Nephron progenitor cell (in vitro differentiated cells): ENCODE results near the gene UBE4B.
"Not testable (repeated sequence)": the region's sequence is repeated elsewhere in the genome, so short reads cannot be mapped to it uniquely, and the experiment has no call there.

Source experiments
- DNase-seq: peaks from one replicate; pipeline ENCODE4 v3.0.0; 2021
- H3K27ac Mint-ChIP-seq: 2 replicates; pipeline ENCODE4 v1.8.0; 2021; ENCODE audit warnings: mild to moderate bottlenecking, moderate library complexity, mixed read lengths
- H3K27me3 Mint-ChIP-seq: 2 replicates; pipeline ENCODE4 v1.8.0; 2021; ENCODE audit warnings: mild to moderate bottlenecking, low read depth, mixed read lengths; ENCODE audit not compliant: poor library complexity
- H3K36me3 Mint-ChIP-seq: 2 replicates; pipeline ENCODE4 v1.8.0; 2021; ENCODE audit warnings: low read depth, mixed read lengths
- H3K4me1 Mint-ChIP-seq: 2 replicates; pipeline ENCODE4 v1.8.0; 2021; ENCODE audit warnings: mixed read lengths
- H3K4me3 Mint-ChIP-seq: 2 replicates; pipeline ENCODE4 v1.8.0; 2021; ENCODE audit warnings: mild to moderate bottlenecking, moderate library complexity, mixed read lengths
- H3K9me3 Mint-ChIP-seq: 2 replicates; pipeline ENCODE4 v1.8.0; 2021; ENCODE audit warnings: mild to moderate bottlenecking, moderate library complexity, mixed read lengths
- TF ChIP-seq, protein P1 (sequence below): fragments of 200-600 bp; sonication (generic); IDR thresholded peaks from 2 replicates; pipeline ENCODE4 v1.5.0; 2021; ENCODE audit warnings: antibody characterized with exemption

The UBE4B gene

DNA sequence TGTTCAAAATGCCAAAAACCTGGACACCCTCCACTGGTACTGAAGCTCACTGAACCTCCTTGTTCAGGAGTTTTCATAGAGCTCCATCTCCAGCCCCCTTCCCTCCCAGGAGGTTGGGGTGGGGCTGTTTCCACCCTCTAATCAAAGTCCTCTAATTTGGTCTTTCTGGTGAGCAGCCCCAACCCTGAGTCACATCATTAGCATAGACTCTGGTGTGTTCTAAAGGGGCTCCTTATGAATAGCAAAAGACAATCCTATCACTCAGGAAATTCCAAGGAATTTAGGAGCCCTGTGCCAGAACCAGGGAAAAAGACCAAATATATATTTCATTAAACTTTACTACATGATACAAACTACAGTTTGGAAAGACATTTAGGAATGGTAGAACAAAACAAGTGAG, 13.2 kb upstream of the UBE4B start:
- Mint-ChIP-seq H3K9me3 (peaks cover 5% of the 10 kb centered on the region), H3K27me3 (peaks cover 16% of the 10 kb centered on the region), H3K4me3 (no peak overlapping the region), H3K36me3 (peaks cover 4% of the 10 kb centered on the region), H3K4me1 (peaks cover 7% of the 10 kb centered on the region), H3K27ac (no peak overlapping the region)
- TF ChIP-seq, protein P1, sequence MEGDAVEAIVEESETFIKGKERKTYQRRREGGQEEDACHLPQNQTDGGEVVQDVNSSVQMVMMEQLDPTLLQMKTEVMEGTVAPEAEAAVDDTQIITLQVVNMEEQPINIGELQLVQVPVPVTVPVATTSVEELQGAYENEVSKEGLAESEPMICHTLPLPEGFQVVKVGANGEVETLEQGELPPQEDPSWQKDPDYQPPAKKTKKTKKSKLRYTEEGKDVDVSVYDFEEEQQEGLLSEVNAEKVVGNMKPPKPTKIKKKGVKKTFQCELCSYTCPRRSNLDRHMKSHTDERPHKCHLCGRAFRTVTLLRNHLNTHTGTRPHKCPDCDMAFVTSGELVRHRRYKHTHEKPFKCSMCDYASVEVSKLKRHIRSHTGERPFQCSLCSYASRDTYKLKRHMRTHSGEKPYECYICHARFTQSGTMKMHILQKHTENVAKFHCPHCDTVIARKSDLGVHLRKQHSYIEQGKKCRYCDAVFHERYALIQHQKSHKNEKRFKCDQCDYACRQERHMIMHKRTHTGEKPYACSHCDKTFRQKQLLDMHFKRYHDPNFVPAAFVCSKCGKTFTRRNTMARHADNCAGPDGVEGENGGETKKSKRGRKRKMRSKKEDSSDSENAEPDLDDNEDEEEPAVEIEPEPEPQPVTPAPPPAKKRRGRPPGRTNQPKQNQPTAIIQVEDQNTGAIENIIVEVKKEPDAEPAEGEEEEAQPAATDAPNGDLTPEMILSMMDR: no peak
- DNase-seq: no peak

DNA sequence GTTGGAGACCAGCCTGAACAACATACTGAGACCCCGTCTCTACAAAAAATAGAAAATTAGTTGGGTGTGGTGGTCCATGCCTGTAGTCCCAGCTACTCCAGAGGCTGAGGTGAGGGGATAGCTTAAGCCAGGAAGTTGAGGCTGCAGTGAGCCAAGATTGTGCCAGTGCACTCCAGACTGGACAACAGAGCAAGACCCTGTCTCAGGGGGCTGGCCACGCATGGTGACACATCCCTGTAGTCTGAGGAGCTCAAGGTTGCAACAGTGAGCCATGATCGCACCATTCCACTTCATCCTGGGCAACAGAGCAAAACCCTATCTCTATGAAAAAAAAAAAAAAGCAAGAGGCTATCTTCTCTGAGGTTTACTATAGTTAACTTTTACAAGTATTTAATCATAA, 12.7 kb upstream of the UBE4B start:
- Mint-ChIP-seq H3K27me3 (peaks cover 16% of the 10 kb centered on the region), H3K4me3 (no peak overlapping the region), H3K4me1 (peaks cover 7% of the 10 kb centered on the region), H3K27ac (no peak overlapping the region), H3K36me3 (peaks cover 5% of the 10 kb centered on the region), H3K9me3 (peaks cover 6% of the 10 kb centered on the region)
- TF ChIP-seq, protein P1: no peak
- no peak for DNase-seq

DNA sequence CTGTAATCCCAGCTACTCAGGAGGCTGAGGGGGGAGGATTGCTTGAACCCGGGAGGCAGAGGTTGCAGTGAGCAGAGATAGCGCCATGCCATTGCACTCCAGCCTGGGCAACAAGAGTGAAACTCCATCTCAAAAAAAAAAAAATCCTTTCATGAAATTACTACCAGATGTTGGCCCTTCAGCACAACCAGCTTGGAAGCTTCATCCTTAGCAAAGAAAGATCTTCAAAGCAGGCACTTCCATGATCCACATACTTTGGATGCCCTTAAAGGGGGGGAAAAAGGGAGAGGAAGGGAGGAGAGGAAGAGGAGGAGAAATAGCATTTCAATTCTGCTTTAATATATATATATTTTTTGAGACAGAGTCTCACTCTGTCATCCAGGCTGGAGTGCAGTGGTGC, 12.1 kb upstream of the UBE4B start:
- H3K4me1 Mint-ChIP-seq, DNase-seq, H3K27ac Mint-ChIP-seq, H3K4me3 Mint-ChIP-seq, H3K36me3 Mint-ChIP-seq: not testable (repeated sequence)
- Mint-ChIP-seq H3K9me3 (peaks cover 12% of the 10 kb centered on the region), H3K27me3 (peaks cover 14% of the 10 kb centered on the region)

DNA sequence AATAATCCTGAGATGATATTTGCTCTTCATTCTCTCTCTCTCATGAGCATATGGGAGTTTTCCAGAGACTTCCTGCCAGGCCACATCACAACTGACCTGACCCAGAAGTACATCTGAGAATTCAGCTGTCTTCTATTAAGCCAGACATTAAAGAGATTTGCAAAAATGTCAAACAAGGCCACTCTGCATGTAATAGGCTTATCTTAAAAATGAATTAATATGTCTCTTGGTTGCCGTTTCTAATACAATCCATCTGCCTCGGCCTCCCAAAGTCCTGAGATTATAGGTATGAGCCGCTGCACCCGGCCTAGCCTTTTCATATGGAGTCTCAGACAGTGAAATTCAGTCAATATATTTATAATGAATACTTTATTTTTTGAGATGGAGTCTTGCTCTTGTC, 10.8 kb upstream of the UBE4B start:
- H3K4me3 Mint-ChIP-seq, DNase-seq, H3K36me3 Mint-ChIP-seq, H3K4me1 Mint-ChIP-seq, H3K27ac Mint-ChIP-seq, H3K27me3 Mint-ChIP-seq: not testable (repeated sequence)
- H3K9me3 Mint-ChIP-seq: peaks cover 13% of the 10 kb centered on the region

DNA sequence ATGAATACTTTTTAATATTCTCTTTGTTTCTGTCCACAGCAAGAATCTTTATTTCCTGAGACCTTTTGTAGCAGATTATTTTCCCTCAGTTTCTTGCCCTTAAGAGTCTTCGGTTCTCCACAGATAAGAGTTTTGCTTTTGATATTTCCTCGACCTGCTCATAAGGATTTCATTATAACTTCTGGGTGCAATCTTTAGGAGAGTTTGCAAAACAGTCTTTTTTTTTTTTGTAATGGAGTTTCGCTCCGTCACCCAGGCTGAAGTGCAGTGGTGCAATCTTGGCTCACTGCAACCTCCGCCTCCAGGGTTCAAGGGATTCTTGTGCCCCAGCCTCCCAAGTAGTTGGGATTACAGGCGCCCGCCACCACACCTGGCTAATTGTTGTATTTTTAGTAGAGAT, 10.1 kb upstream of the UBE4B start:
- H3K9me3 Mint-ChIP-seq: peaks cover 16% of the 10 kb centered on the region
- H3K27me3 Mint-ChIP-seq: peaks cover 4% of the 10 kb centered on the region
- H3K27ac Mint-ChIP-seq: no peak overlapping the region
- no peak for DNase-seq
- no peaks in the 10 kb centered on the region for H3K4me1 Mint-ChIP-seq
- H3K4me3 Mint-ChIP-seq: no peak overlapping the region
- peaks cover 5% of the 10 kb centered on the region for H3K36me3 Mint-ChIP-seq
- TF ChIP-seq, protein P1: no peak

DNA sequence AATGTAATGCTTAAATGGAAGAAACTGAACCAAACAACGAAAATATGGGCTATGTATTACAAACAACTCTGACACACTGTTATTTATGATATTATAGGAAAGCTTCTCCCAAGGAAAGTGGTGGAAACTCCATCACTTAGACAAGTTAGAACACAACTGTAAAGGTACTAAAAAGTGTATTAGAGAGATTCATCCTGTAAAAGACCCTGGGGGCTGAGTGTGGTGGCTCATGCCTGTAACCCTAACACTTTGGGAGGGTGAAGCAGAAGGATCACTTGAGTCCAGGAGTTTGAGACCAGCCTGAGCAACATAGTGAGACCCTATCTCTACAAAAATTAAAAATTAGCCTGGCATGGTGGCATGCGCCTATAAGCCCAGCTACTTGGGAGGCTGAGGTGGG, 7.4 kb upstream of the UBE4B start:
- no peak for DNase-seq
- H3K36me3 Mint-ChIP-seq: peaks cover 5% of the 10 kb centered on the region
- peaks cover 4% of the 10 kb centered on the region for H3K27me3 Mint-ChIP-seq
- no peak overlapping the region for H3K27ac Mint-ChIP-seq
- peaks cover 23% of the 10 kb centered on the region for H3K9me3 Mint-ChIP-seq
- no peaks in the 10 kb centered on the region for H3K4me1 Mint-ChIP-seq
- H3K4me3 Mint-ChIP-seq: no peak overlapping the region
- TF ChIP-seq, protein P1: no peak

DNA sequence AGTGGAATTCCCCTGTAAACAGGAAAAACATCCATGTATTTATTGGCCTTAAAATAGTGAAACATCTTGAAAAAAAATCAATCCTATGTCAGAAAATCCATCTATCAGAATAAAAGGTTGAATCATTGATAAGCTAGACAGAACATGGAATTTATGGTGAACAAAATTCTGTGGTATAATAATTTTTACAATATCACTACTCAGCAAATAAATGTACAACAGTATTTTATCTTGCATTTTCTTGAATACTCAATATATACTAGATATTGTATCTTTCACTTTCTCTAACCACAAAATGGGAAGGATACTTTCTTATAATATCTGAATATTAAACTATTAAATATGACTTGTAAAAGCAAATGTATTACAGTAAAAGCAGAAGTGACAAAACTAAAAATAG, 5.7 kb upstream of the UBE4B start:
- H3K36me3 Mint-ChIP-seq: peaks cover 5% of the 10 kb centered on the region
- H3K9me3 Mint-ChIP-seq: peaks cover 23% of the 10 kb centered on the region
- H3K27me3 Mint-ChIP-seq: peaks cover 4% of the 10 kb centered on the region
- DNase-seq: no peak
- TF ChIP-seq, protein P1: no peak
- H3K4me3 Mint-ChIP-seq: no peak overlapping the region
- H3K4me1 Mint-ChIP-seq: peaks cover 1% of the 10 kb centered on the region
- no peak overlapping the region for H3K27ac Mint-ChIP-seq

DNA sequence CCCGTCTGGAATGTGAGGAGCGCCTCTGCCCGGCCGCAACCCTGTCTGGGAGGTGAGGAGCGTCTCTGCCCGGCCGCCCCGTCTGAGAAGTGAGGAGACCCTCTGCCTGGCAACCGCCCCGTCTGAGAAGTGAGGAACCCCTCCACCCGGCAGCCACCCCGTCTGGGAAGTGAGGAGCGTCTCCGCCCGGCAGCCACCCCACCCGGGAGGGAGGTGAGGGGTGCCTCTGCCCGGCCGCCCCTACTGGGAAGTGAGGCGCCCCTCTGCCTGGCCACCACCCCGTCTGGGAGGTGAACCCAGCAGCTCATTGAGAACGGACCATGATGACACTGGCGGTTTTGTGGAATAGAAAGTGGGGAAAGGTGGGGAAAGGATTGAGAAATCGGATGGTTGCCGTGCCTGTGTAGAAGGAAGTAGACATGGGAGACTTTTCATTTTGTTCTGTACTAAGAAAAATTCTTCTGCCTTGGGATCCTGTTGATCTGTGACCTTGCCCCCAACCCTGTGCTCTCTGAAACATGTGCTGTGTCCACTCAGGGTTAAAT, 3.7 kb upstream of the UBE4B start:
- H3K27me3 Mint-ChIP-seq, H3K4me3 Mint-ChIP-seq, DNase-seq, H3K27ac Mint-ChIP-seq, H3K36me3 Mint-ChIP-seq: not testable (repeated sequence)
- peaks cover 11% of the 10 kb centered on the region for H3K4me1 Mint-ChIP-seq
- H3K9me3 Mint-ChIP-seq: peaks cover 23% of the 10 kb centered on the region
